Measurements from ENCODE around the gene TMEM35A. TPM values are rescaled to one million over a fixed set of nuclear protein-coding genes. Genes with fewer than 3 reads are reported as not detected.

Gene TMEM35A
- total RNA-seq, 1 experiment from 2014 or later, result 4.3 TPM

DNA sequence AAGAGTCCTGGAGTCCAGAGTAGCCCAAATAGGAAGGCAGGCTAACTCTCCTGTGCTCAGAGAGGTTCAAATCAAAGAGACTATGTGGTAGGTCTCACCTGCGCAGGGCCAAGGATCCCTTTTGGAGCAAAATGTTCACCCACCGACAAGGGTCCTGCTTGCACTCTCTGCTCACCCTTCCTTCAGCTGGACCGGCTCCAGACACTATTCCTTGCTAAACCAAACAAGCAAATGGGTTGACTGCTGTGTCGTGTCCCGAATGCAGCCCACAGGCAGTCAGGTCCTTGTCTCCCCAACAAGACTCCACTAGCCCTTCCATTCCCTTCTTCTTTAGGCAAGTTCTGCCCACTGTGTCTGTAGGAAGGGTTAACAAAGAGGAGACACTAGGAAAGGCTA lies 27.5 kb upstream of the TMEM35A start:
- Histone ChIP-seq H2AFZ (ENCODE audit: low read length) (no peak overlapping the region), H2BK20ac (ENCODE audit: low read depth, low read length, poor library complexity, severe bottlenecking) (no peak overlapping the region), H4K8ac (replicated peaks; ENCODE audit: insufficient read length, low read depth, low read length) (no peak overlapping the region), H3K27ac (ENCODE audit: insufficient read length, low read depth, low read length) (no peak overlapping the region), H3K18ac (ENCODE audit: insufficient read length, low read depth, low read length) (no peak overlapping the region), H3K14ac (ENCODE audit: insufficient read depth, low read length) (peak overlapping the region; percentile 8; the same call in 1 of the 2 replicates), H3K27me3 (ENCODE audit: insufficient read depth, low read length) (no peaks in the 10 kb centered on the region), H3K56ac (ENCODE audit: insufficient read length, low read depth, low read length) (no peak overlapping the region), H3K79me1 (ENCODE audit: insufficient read depth, low read depth, low read length, poor library complexity, severe bottlenecking) (no peaks in the 10 kb centered on the region), H4K91ac (ENCODE audit: insufficient read length, low read depth, low read length) (no peak overlapping the region), H4K20me1 (ENCODE audit: control insufficient read depth, insufficient read depth, insufficient read length) (no peaks in the 10 kb centered on the region), H2BK15ac (ENCODE audit: low read depth, low read length) (no peak overlapping the region), H3K23ac (ENCODE audit: insufficient read length, low read depth, low read length) (no peak overlapping the region), H3K23me2 (ENCODE audit: insufficient read length, low read depth, low read length, poor library complexity, severe bottlenecking) (peaks cover 5% of the 10 kb centered on the region), H3K4ac (ENCODE audit: low read depth, low read length) (no peak overlapping the region), H4K5ac (ENCODE audit: insufficient read length, low read depth, low read length) (no peak overlapping the region), H2BK5ac (ENCODE audit: insufficient read length, low read length) (no peak overlapping the region), H2BK120ac (ENCODE audit: low read depth, low read length, poor library complexity, severe bottlenecking) (no peak overlapping the region), H3T11ph (ENCODE audit: low read length) (no peak overlapping the region), H3K9ac (ENCODE audit: extremely low read depth, insufficient read length, low read length) (peak overlapping the region; percentile 7), H3K4me2 (ENCODE audit: insufficient read depth, insufficient read length, low read length) (peak overlapping the region; percentile 49), H3K79me2 (ENCODE audit: insufficient read depth, low read length) (no peaks in the 10 kb centered on the region), H2AK5ac (ENCODE audit: insufficient read length, low read length) (no peak overlapping the region), H2BK12ac (ENCODE audit: insufficient read length, low read depth, low read length) (no peak overlapping the region), H3K9me3 (ENCODE audit: control insufficient read depth, low read depth, low read length) (peaks cover 15% of the 10 kb centered on the region), H3K4me1 (ENCODE audit: insufficient read depth, low read length) (no peaks in the 10 kb centered on the region; the same call in 1 of the 2 replicates)
- DNase-seq, result no peak
- H3K36me3 Mint-ChIP-seq (ENCODE audit: insufficient read depth in 1 of 3, low read depth in 3 of 3), result peaks cover 12 to 22% (median 18%) of the 10 kb centered on the region in 3 experiments
- H3K9me3 Mint-ChIP-seq, result peaks cover 59 to 66% of the 10 kb centered on the region in 2 experiments
- peaks cover 3 to 5% of the 10 kb centered on the region in 2 experiments; a peak in 1 of 4 replicates for H3K4me1 Mint-ChIP-seq
- no CpG with 5 or more reads among the region's 5 CpGs for WGBS (ENCODE audit: extremely low coverage, insufficient read length, low lambda C conversion rate)
- peak overlapping the region in 2 of 3 experiments; percentile 40 to 93; a peak in 1 of 7 replicates for H3K27ac Mint-ChIP-seq
- no peaks in the 10 kb centered on the region for H3K27me3 Mint-ChIP-seq (ENCODE audit: low read depth)
- H3K4me3 Mint-ChIP-seq, result peak overlapping the region; percentile 82 to 85
- TF ChIP-seq, protein P1, sequence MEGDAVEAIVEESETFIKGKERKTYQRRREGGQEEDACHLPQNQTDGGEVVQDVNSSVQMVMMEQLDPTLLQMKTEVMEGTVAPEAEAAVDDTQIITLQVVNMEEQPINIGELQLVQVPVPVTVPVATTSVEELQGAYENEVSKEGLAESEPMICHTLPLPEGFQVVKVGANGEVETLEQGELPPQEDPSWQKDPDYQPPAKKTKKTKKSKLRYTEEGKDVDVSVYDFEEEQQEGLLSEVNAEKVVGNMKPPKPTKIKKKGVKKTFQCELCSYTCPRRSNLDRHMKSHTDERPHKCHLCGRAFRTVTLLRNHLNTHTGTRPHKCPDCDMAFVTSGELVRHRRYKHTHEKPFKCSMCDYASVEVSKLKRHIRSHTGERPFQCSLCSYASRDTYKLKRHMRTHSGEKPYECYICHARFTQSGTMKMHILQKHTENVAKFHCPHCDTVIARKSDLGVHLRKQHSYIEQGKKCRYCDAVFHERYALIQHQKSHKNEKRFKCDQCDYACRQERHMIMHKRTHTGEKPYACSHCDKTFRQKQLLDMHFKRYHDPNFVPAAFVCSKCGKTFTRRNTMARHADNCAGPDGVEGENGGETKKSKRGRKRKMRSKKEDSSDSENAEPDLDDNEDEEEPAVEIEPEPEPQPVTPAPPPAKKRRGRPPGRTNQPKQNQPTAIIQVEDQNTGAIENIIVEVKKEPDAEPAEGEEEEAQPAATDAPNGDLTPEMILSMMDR (conservative IDR thresholded peaks at IDR 0.05), result no peak
